HEK293T (cell line): ENCODE results near the gene ZNF516.

Experiments
- CTCF ChIA-PET: fragments of 350-600 bp; formaldehyde crosslinking; extraction: SDS; loops from one replicate; lab custom pipeline; 2021; ENCODE audit warnings: antibody characterized with exemption, inconsistent platforms; lab: Yijun Ruan, JAX
- POLR2A ChIA-PET: fragments of 350-600 bp; formaldehyde crosslinking; extraction: SDS; loops from one replicate; lab custom pipeline; 2020; ENCODE audit warnings: antibody characterized with exemption, inconsistent platforms; lab: Yijun Ruan, JAX
- DNase-seq: peaks from one replicate; pipeline ENCODE4 v3.0.0; 2012; ENCODE audit warnings: mixed read lengths; ENCODE audit errors: extremely low spot score
- ARNT ChIP-seq: fragments of 450-650 bp; IDR thresholded peaks from 2 replicates; pipeline ENCODE4 v1.6.1; 2017; ENCODE audit warnings: mild to moderate bottlenecking
- BHLHE40 ChIP-seq: fragments of 450-650 bp; IDR thresholded peaks from 2 replicates; pipeline ENCODE4 v1.6.1; 2016; ENCODE audit warnings: mild to moderate bottlenecking, moderate library complexity, borderline replicate concordance
- CTBP1 ChIP-seq: fragments of 450-650 bp; IDR thresholded peaks from 2 replicates; pipeline ENCODE4 v1.6.1; 2016; ENCODE audit warnings: borderline replicate concordance
- ELF4 ChIP-seq: fragments of 450-650 bp; IDR thresholded peaks from 2 replicates; pipeline ENCODE4 v1.6.1; 2017; ENCODE audit warnings: antibody characterized with exemption
- FOXA1 ChIP-seq: fragments of 450-650 bp; IDR thresholded peaks from 2 replicates; pipeline ENCODE4 v1.6.1; 2016; ENCODE audit warnings: mild to moderate bottlenecking
- FOXK2 ChIP-seq: fragments of 450-650 bp; IDR thresholded peaks from 2 replicates; pipeline ENCODE4 v1.6.1; 2016; ENCODE audit warnings: mild to moderate bottlenecking
- FOXM1 ChIP-seq: fragments of 450-650 bp; IDR thresholded peaks from 2 replicates; pipeline ENCODE4 v1.6.1; 2017; ENCODE audit warnings: mild to moderate bottlenecking, borderline replicate concordance
- HDGF ChIP-seq: fragments of 450-650 bp; IDR thresholded peaks from 2 replicates; pipeline ENCODE4 v1.6.1; 2017; ENCODE audit warnings: antibody characterized with exemption, borderline replicate concordance
- L3MBTL2 ChIP-seq: fragments of 450-650 bp; conservative IDR thresholded peaks from 2 replicates; pipeline ENCODE4 v1.6.1; 2016; ENCODE audit warnings: mild to moderate bottlenecking
- LEF1 ChIP-seq: fragments of 450-650 bp; IDR thresholded peaks from 2 replicates; pipeline ENCODE4 v1.6.1; 2017; ENCODE audit warnings: mild to moderate bottlenecking, borderline replicate concordance
- NFRKB ChIP-seq: fragments of 450-650 bp; IDR thresholded peaks from 2 replicates; pipeline ENCODE4 v1.6.1; 2016; ENCODE audit warnings: mild to moderate bottlenecking, moderate library complexity
- SP1 ChIP-seq: fragments of 450-650 bp; IDR thresholded peaks from 2 replicates; pipeline ENCODE4 v1.6.1; 2017
- SUZ12 ChIP-seq: fragments of 450-650 bp; IDR thresholded peaks from 2 replicates; pipeline ENCODE4 v1.6.1; 2016; ENCODE audit warnings: mild to moderate bottlenecking
- TARDBP ChIP-seq: fragments of 450-650 bp; IDR thresholded peaks from 2 replicates; pipeline ENCODE4 v1.6.1; 2016
- ZNF384 ChIP-seq: fragments of 450-650 bp; IDR thresholded peaks from 2 replicates; pipeline ENCODE4 v1.6.1; 2016
- TF ChIP-seq, protein P1 (sequence below): fragments of 450-650 bp; IDR thresholded peaks from 2 replicates; pipeline ENCODE4 v1.6.1; 2016

The ZNF516 gene

DNA sequence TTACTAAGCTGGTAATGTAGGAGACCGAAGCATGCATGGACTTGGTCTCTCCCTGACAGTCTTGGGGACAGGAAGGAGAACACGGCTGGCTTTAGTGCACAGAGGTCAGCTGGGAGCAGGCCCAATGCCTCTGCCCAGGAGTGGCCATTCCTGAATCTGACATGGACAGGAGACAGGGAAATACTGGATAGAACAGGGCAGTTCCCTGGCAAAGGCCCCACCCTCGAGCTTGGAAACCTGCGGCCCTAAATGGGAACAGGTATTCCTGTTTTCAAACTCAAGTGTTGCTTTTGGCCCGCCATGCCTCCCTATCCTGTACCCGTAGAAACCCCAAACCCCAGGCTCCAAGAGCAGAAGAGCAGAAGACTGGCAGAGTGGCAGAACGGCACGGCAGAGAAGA is 107.4 kb downstream of the ZNF516 start:
- TF ChIP-seq ARNT (no peak), SUZ12 (no peak), FOXA1 (no peak), NFRKB (no peak), LEF1 (no peak), SP1 (no peak), FOXM1 (no peak), BHLHE40 (no peak), TARDBP (no peak), HDGF (no peak), FOXK2 (no peak), ELF4 (no peak), CTBP1 (no peak), ZNF384 (no peak), L3MBTL2 (no peak)
- TF ChIP-seq, protein P1, sequence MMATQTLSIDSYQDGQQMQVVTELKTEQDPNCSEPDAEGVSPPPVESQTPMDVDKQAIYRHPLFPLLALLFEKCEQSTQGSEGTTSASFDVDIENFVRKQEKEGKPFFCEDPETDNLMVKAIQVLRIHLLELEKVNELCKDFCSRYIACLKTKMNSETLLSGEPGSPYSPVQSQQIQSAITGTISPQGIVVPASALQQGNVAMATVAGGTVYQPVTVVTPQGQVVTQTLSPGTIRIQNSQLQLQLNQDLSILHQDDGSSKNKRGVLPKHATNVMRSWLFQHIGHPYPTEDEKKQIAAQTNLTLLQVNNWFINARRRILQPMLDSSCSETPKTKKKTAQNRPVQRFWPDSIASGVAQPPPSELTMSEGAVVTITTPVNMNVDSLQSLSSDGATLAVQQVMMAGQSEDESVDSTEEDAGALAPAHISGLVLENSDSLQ = no peak
- ChIA-PET CTCF (interaction anchor here (0.9 kb wide), 1 partner anchor 321 kb away, joined by 3 read pairs; no protein-coding TSS in a partner anchor), POLR2A (no interaction called here)
- DNase-seq = no peak

DNA sequence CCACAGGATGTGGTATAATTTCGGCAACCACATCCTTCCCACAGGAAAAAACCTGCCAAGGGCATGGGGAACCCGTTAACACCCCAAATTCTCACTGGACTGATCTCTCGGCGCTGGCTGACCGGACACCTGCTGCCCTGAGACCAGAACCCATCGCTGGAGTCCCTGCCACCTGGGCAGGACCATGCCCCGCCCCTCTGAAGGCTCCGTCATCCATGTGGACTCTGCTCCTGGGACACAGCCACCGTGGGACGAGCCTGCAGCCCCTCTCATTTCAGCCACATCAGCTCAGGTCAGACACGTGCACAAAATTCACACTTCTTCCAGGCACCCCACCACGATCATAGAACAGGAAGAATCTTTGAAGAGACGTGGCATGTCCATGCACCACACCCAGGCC is 108.2 kb downstream of the ZNF516 start:
- CTCF ChIA-PET = no interaction called here
- DNase-seq = no peak
- TF ChIP-seq CTBP1 (no peak), L3MBTL2 (no peak), ELF4 (no peak), LEF1 (no peak), FOXM1 (no peak)
- TF ChIP-seq, protein P1 = no peak
- POLR2A ChIA-PET = no interaction called here

DNA sequence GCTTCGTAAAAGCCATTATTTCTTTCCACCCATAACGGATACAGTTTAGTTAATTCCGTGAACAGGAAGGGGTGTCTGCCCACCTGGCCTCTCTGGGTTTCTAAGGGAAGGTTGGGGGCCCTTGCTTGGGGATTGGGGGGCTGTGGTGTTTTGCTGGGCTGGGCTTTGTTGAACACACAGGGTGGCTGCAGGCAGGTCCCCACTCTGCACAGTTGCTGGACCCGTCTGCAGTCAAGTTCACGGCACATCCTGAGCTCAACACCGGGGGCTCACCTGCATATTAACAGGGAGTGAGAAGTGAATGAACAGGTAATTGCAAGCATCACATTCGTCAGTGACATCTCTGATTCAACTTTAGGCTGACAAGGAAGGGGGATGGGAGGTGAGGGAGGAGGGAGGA is 109.0 kb downstream of the ZNF516 start:
- CTCF ChIA-PET = no interaction called here
- DNase-seq = no peak
- POLR2A ChIA-PET = no interaction called here
- TF ChIP-seq ARNT (no peak), NFRKB (no peak), L3MBTL2 (no peak), ELF4 (no peak), LEF1 (no peak), SUZ12 (no peak)

DNA sequence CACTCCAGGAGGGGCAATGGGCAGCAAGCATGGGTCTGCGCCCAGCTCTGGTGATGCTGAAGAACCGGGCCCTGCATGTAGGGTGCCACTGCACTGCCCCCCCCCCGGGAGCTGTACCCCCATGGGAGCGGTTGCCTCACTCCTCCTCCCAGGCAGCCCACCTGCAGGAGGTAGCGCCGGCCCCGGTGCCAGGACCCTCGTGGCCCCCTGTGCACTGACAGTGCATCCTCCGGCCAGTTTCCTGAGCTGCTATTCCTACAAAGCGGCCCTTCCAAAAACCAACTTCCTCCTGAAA is 109.4 kb downstream of the ZNF516 start:
- TF ChIP-seq NFRKB (no peak), ELF4 (no peak), FOXA1 (no peak), BHLHE40 (no peak), SUZ12 (no peak), FOXM1 (no peak), FOXK2 (no peak), ZNF384 (no peak)
- TF ChIP-seq, protein P1 = no peak
- ChIA-PET POLR2A (no interaction called here), CTCF (no interaction called here)
- no peak for DNase-seq

DNA sequence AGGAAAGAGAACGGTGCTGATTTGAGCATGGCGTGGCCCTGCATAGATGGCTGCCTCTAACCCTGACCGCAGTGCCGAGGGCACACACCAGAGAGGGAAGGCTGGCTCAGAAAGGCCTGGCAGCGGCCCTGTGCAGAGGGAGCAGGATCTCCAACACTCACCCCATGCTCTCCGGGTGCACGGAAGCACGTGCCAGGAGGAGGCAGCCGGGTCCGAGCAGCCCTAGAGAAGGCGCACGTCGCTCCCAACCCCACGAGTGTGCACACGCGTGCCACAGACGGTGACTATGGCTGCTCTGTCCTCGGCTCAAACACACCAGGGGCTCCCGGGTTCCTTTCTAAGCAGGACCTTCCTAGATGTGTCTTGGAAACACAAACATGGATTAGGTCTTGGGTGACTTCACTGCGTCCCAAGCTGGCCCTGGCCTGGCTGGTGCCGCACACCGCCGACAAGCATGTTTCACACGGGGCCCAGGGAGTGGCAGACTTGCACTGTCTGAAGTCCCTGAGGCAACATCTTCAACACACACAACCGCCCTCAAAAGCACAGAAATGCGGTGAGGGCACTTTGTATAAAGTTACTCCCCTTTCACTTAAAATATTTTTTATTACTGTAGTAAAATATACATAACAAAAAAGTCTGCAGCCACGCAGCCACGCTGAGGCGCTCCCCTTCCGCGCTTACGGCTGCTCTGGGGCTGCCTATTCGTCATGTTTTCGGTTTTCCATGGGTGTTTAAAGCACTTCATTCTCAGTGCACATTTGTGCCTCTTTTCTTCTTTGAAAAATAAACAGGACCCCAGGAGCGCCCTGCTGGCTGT is 110.0 kb downstream of the ZNF516 start:
- no peak for DNase-seq
- ChIA-PET CTCF (no interaction called here), POLR2A (no interaction called here)
- TF ChIP-seq FOXM1 (no peak), CTBP1 (no peak), BHLHE40 (no peak), FOXK2 (no peak), SP1 (no peak), ZNF384 (no peak), ELF4 (no peak), LEF1 (no peak)
- TF ChIP-seq, protein P1 = no peak
